Esophagus squamous epithelium (tissue), 5 donors: ENCODE results near the gene FBXO41. TPM values are rescaled to one million over a fixed set of nuclear protein-coding genes. Genes with fewer than 3 reads are reported as not detected.
A peak's percentile ranks its signal among the peaks of the same experiment; 100 is the strongest.

Experiments used
- DNase-seq: peaks from one replicate; lab custom pipeline; 2025; lab: John Stamatoyannopoulos, UW
- H3K27ac ChIP-seq, 4 donors: fragments of 200-600 bp; sonication (generic); one replicate each; pipeline ENCODE4 v1.5.1; 2016 to 2019; ENCODE audit warnings: mild to moderate bottlenecking in 1 of 4
- H3K27me3 ChIP-seq, 4 donors: fragments of 200-600 bp; sonication (generic); 1 replicate in 3 of 4; 2 replicates in 1 of 4; pipeline versions ENCODE4 v1.5.1 to v1.6.0; 2017 to 2021; ENCODE audit warnings: antibody characterized with exemption in 1 of 4
- H3K36me3 ChIP-seq, 3 donors: fragments of 200-600 bp; sonication (generic); one replicate each; pipeline ENCODE4 v1.5.1; 2016 to 2019
- H3K4me1 ChIP-seq, 3 donors: fragments of 200-600 bp; sonication (generic); one replicate each; pipeline ENCODE4 v1.5.1; 2017 to 2019
- H3K4me3 ChIP-seq, 4 donors: fragments of 200-600 bp; sonication (generic); 1 replicate in 3 of 4; 2 replicates in 1 of 4; pipeline ENCODE4 v1.5.1; 2016 to 2019; ENCODE audit warnings: mild to moderate bottlenecking in 2 of 4, moderate library complexity in 1 of 4
- H3K9me3 ChIP-seq, 3 donors: fragments of 200-600 bp; sonication (generic); one replicate each; pipeline ENCODE4 v1.5.1; 2016 to 2019
- CTCF ChIP-seq, 6 experiments: fragments of 450-650 bp in 4 of 6; fragments of 200-600 bp in 2 of 6; sonication (generic) in 2 of 6; IDR thresholded peaks; one replicate each; pipeline ENCODE4 v1.5.1; 2016 to 2019; ENCODE audit warnings: antibody characterized with exemption in 6 of 6, mild to moderate bottlenecking in 4 of 6, moderate library complexity in 4 of 6
- POLR2A ChIP-seq, 4 donors: fragments of 450-650 bp; IDR thresholded peaks; one replicate each; pipeline ENCODE4 v1.6.1; 2017; ENCODE audit warnings: antibody characterized with exemption in 4 of 4, mild to moderate bottlenecking in 4 of 4, moderate library complexity in 3 of 4
- WGBS, 2 donors: methylation state at CpG; one replicate each; pipeline ENCODE4 v1.1.5; 2018; 5-methylcytosine and 5-hydroxymethylcytosine counted together
- intact Hi-C: fragments of 100-400 bp; cut with DNase I; formaldehyde crosslinking; loops from one replicate; pipeline ENCODE4 v1.15.0; 2022
- total RNA-seq, 4 donors: library from RNA; depleted of rRNA; stranded (reverse); fragments of >200 nt; gene quantifications; one replicate each; pipeline ENCODE4 v1.1.0, GENCODE V29; 2016
- donor health status: DM: yes; HTN: yes; CAD: no.

The FBXO41 gene
- total RNA-seq, 4 donors from 2014 or later, result 1.1 to 2.3 (median 1.3) TPM

- no peaks in the 10 kb centered on the region for H3K9me3 ChIP-seq
- peaks cover 0 to 65% (median 7%) of the 10 kb centered on the region in 3 donors for H3K36me3 ChIP-seq
- H3K4me1 ChIP-seq, result peaks cover 6 to 74% (median 18%) of the 10 kb centered on the region in 3 donors
- no peak for DNase-seq
- intact Hi-C loops, result no loop called here
- WGBS, 2 donors, result 83 to 100% methylated on average over 1 of the region's 1 CpG
- no peak overlapping the region for H3K4me3 ChIP-seq
- TF ChIP-seq POLR2A (IDR thresholded peaks at IDR 0.05), result no peak
- no peak for TF ChIP-seq CTCF (IDR thresholded peaks at IDR 0.05)
- no peak overlapping the region for H3K27ac ChIP-seq
- no peaks in the 10 kb centered on the region for H3K27me3 ChIP-seq
Measured at GRCh38 chr2:73238976-73239375, 45.3 kb downstream of the FBXO41 start.

GRCh38 chr2:73238149-73238548 is 46.1 kb downstream of the FBXO41 start:
- Histone ChIP-seq H3K27ac (no peak overlapping the region), H3K9me3 (no peaks in the 10 kb centered on the region), H3K27me3 (no peaks in the 10 kb centered on the region), H3K4me1 (peaks cover 6 to 66% (median 15%) of the 10 kb centered on the region in 3 donors), H3K4me3 (no peak overlapping the region), H3K36me3 (peaks cover 0 to 57% (median 6%) of the 10 kb centered on the region in 3 donors)
- TF ChIP-seq POLR2A (IDR thresholded peaks at IDR 0.05), result no peak
- no peak for TF ChIP-seq CTCF (IDR thresholded peaks at IDR 0.05)
- WGBS, 2 donors, result 84 to 88% methylated on average over 3 of the region's 3 CpGs
- intact Hi-C loops, result no loop called here
- no peak for DNase-seq

GRCh38 chr2:73237168-73237567 is 47.1 kb downstream of the FBXO41 start:
- Histone ChIP-seq H3K4me3 (no peak overlapping the region), H3K4me1 (peaks cover 12 to 65% (median 19%) of the 10 kb centered on the region in 3 donors), H3K27ac (no peak overlapping the region), H3K27me3 (no peaks in the 10 kb centered on the region), H3K36me3 (peaks cover 0 to 47% (median 0%) of the 10 kb centered on the region in 3 donors), H3K9me3 (no peaks in the 10 kb centered on the region)
- no peak for DNase-seq
- 44 to 55% methylated on average over 1 of the region's 1 CpG for WGBS, 2 donors
- intact Hi-C loops, result no loop called here
- TF ChIP-seq CTCF (IDR thresholded peaks at IDR 0.05), result no peak
- no peak for TF ChIP-seq POLR2A (IDR thresholded peaks at IDR 0.05)

- H3K27ac ChIP-seq, result peak overlapping the region in 3 of 4 donors; percentile 91 to 95 (median 95)
- H3K9me3 ChIP-seq, result no peaks in the 10 kb centered on the region
- peaks cover 0 to 30% (median 0%) of the 10 kb centered on the region in 3 donors for H3K36me3 ChIP-seq
- no peaks in the 10 kb centered on the region for H3K27me3 ChIP-seq
- DNase-seq, result no peak
- intact Hi-C loops, result no loop called here
- peak overlapping the region; percentile 76 to 91 (median 84) for H3K4me3 ChIP-seq
- H3K4me1 ChIP-seq, result peaks cover 12 to 69% (median 19%) of the 10 kb centered on the region in 3 donors
- no peak for TF ChIP-seq POLR2A (IDR thresholded peaks at IDR 0.05)
- no peak for TF ChIP-seq CTCF (IDR thresholded peaks at IDR 0.05)
- WGBS, 2 donors, result 55 to 63% methylated on average over 11 of the region's 11 CpGs
Measured at GRCh38 chr2:73235315-73236028, 48.8 kb downstream of the FBXO41 start.
